Nephron progenitor cell (in vitro differentiated cells): Measurements from ENCODE around the gene GEMIN8.

Experiments used
- DNase-seq: peaks from one replicate; pipeline ENCODE4 v3.0.0; 2021
- H3K27ac Mint-ChIP-seq: 2 replicates; pipeline ENCODE4 v1.8.0; 2021; ENCODE audit warnings: mild to moderate bottlenecking, moderate library complexity, mixed read lengths
- H3K27me3 Mint-ChIP-seq: 2 replicates; pipeline ENCODE4 v1.8.0; 2021; ENCODE audit warnings: mild to moderate bottlenecking, low read depth, mixed read lengths; ENCODE audit not compliant: poor library complexity
- H3K36me3 Mint-ChIP-seq: 2 replicates; pipeline ENCODE4 v1.8.0; 2021; ENCODE audit warnings: low read depth, mixed read lengths
- H3K4me1 Mint-ChIP-seq: 2 replicates; pipeline ENCODE4 v1.8.0; 2021; ENCODE audit warnings: mixed read lengths
- H3K4me3 Mint-ChIP-seq: 2 replicates; pipeline ENCODE4 v1.8.0; 2021; ENCODE audit warnings: mild to moderate bottlenecking, moderate library complexity, mixed read lengths
- H3K9me3 Mint-ChIP-seq: 2 replicates; pipeline ENCODE4 v1.8.0; 2021; ENCODE audit warnings: mild to moderate bottlenecking, moderate library complexity, mixed read lengths
- TF ChIP-seq, protein P1 (sequence below): fragments of 200-600 bp; sonication (generic); IDR thresholded peaks from 2 replicates; pipeline ENCODE4 v1.5.0; 2021; ENCODE audit warnings: antibody characterized with exemption

The GEMIN8 gene

GRCh38 chrX:14064626-14065432 lies 35.1 kb upstream of the GEMIN8 start:
- no peaks in the 10 kb centered on the region for H3K27me3 Mint-ChIP-seq
- peaks cover 17% of the 10 kb centered on the region for H3K9me3 Mint-ChIP-seq
- H3K4me1 Mint-ChIP-seq = peaks cover 6% of the 10 kb centered on the region
- H3K27ac Mint-ChIP-seq = peak overlapping the region; percentile 88
- TF ChIP-seq, protein P1, sequence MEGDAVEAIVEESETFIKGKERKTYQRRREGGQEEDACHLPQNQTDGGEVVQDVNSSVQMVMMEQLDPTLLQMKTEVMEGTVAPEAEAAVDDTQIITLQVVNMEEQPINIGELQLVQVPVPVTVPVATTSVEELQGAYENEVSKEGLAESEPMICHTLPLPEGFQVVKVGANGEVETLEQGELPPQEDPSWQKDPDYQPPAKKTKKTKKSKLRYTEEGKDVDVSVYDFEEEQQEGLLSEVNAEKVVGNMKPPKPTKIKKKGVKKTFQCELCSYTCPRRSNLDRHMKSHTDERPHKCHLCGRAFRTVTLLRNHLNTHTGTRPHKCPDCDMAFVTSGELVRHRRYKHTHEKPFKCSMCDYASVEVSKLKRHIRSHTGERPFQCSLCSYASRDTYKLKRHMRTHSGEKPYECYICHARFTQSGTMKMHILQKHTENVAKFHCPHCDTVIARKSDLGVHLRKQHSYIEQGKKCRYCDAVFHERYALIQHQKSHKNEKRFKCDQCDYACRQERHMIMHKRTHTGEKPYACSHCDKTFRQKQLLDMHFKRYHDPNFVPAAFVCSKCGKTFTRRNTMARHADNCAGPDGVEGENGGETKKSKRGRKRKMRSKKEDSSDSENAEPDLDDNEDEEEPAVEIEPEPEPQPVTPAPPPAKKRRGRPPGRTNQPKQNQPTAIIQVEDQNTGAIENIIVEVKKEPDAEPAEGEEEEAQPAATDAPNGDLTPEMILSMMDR = no peak
- no peak for DNase-seq
- H3K36me3 Mint-ChIP-seq = no peaks in the 10 kb centered on the region
- H3K4me3 Mint-ChIP-seq = no peak overlapping the region

GRCh38 chrX:14062524-14062923 lies 32.8 kb upstream of the GEMIN8 start:
- no peaks in the 10 kb centered on the region for H3K36me3 Mint-ChIP-seq
- peaks cover 6% of the 10 kb centered on the region for H3K4me1 Mint-ChIP-seq
- peaks cover 25% of the 10 kb centered on the region for H3K9me3 Mint-ChIP-seq
- H3K27ac Mint-ChIP-seq = no peak overlapping the region
- H3K27me3 Mint-ChIP-seq = no peaks in the 10 kb centered on the region
- TF ChIP-seq, protein P1 = no peak
- DNase-seq = no peak
- no peak overlapping the region for H3K4me3 Mint-ChIP-seq

- Mint-ChIP-seq H3K9me3 (peaks cover 21% of the 10 kb centered on the region), H3K27ac (no peak overlapping the region), H3K27me3 (no peaks in the 10 kb centered on the region), H3K36me3 (no peaks in the 10 kb centered on the region), H3K4me3 (no peak overlapping the region), H3K4me1 (no peaks in the 10 kb centered on the region)
- no peak for DNase-seq
- TF ChIP-seq, protein P1 = no peak
These were observed 26.5 kb upstream of the GEMIN8 start for GRCh38 chrX:14056206-14056605.

DNA sequence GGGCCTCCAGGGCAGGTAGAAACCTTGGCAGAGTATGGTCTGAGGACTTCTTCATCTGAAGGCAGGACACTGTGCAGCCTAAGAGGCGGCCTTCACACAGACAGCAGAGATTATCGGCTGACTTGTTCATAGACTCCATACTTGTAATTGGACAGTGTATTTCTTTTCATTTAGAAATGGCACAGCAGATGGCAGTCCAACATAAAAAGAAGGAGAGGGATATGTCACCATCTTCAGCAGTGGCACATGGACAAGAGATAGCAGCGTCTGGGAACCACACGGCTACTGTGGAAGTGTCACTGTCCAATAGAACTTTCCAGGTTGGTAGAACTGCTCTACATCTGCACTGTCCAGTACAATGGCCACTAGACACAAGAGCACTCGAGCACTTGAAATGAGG lies 21.7 kb upstream of the GEMIN8 start:
- no peak overlapping the region for H3K27ac Mint-ChIP-seq
- no peaks in the 10 kb centered on the region for H3K4me1 Mint-ChIP-seq
- no peak overlapping the region for H3K4me3 Mint-ChIP-seq
- no peaks in the 10 kb centered on the region for H3K36me3 Mint-ChIP-seq
- no peak for DNase-seq
- TF ChIP-seq, protein P1 = no peak
- no peaks in the 10 kb centered on the region for H3K27me3 Mint-ChIP-seq
- H3K9me3 Mint-ChIP-seq = peaks cover 19% of the 10 kb centered on the region

GRCh38 chrX:14050709-14051108 lies 21.0 kb upstream of the GEMIN8 start:
- TF ChIP-seq, protein P1 = no peak

DNA sequence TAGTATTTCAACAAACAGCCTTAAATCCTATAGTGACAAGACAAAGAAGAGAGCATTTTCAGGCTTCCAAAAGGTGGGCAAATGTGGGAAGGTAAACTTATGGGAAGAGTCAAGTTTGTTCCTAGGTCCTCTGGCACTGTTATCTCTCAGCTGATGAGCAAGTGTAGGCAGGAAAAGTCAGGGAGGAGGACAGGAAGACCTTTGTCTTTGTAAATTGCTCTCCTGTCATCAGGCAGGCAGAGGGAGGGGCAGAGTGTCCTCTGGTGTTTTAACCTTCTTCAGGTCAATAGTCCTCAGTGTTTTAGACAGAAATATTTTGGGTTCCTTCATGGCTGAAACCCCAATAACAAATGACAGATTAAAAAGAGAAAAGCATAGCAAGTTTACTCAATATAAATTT lies 13.5 kb upstream of the GEMIN8 start:
- Mint-ChIP-seq H3K4me1 (peaks cover 14% of the 10 kb centered on the region), H3K36me3 (no peaks in the 10 kb centered on the region), H3K4me3 (no peak overlapping the region), H3K9me3 (peaks cover 9% of the 10 kb centered on the region), H3K27me3 (peaks cover 7% of the 10 kb centered on the region), H3K27ac (no peak overlapping the region)
- no peak for DNase-seq
- TF ChIP-seq, protein P1 = no peak

More at GRCh38 chrX:14050709-14051108, 21.0 kb upstream of the GEMIN8 start:
- Mint-ChIP-seq H3K27ac (no peak overlapping the region), H3K4me3 (no peak overlapping the region), H3K27me3 (peaks cover under 1% of the 10 kb centered on the region), H3K4me1 (no peaks in the 10 kb centered on the region), H3K9me3 (peaks cover 19% of the 10 kb centered on the region), H3K36me3 (no peaks in the 10 kb centered on the region)
- no peak for DNase-seq
